OCI-LY3 (cell line): Measurements from ENCODE around the gene KAT8.
"Not testable (repeated sequence)": the region's sequence is repeated elsewhere in the genome, so short reads cannot be mapped to it uniquely, and the experiment has no call there.

Source experiments
- H2AFZ ChIP-seq: fragments of 200-600, 300-600 bp; shearing (Covaris generic); 2 replicates; pipeline ENCODE4 v1.6.0; 2014; ENCODE audit warnings: antibody characterized with exemption, low read depth, low read length
- H3K27ac ChIP-seq: fragments of 200-600, 300-600 bp; sonication (generic); 2 replicates; pipeline ENCODE4 v1.5.1; 2014; ENCODE audit warnings: mild to moderate bottlenecking, low read length, moderate library complexity, mixed read lengths
- H3K27me3 ChIP-seq: fragments of 200-600, 300-600 bp; sonication (generic); 2 replicates; pipeline ENCODE4 v1.6.1; 2014; ENCODE audit warnings: low read depth, low read length, mixed read lengths
- H3K36me3 ChIP-seq: fragments of 200-600, 300-600 bp; sonication (generic); replicated peaks from 2 replicates; pipeline ENCODE3; 2014; ENCODE audit warnings: low read depth, low read length, mixed read lengths
- H3K4me1 ChIP-seq: fragments of 300-600, 200-600 bp; sonication (generic); 2 replicates; pipeline ENCODE4 v1.6.1; 2014; ENCODE audit warnings: low read length, mixed read lengths
- H3K4me2 ChIP-seq: fragments of 200-600, 300-600 bp; sonication (generic); 2 replicates; pipeline ENCODE4 v1.6.1; 2014; ENCODE audit warnings: low read length, mixed read lengths
- H3K4me3 ChIP-seq: fragments of 300-600, 200-600 bp; sonication (generic); 2 replicates; pipeline ENCODE4 v1.5.1; 2014; ENCODE audit warnings: antibody characterized with exemption, mild to moderate bottlenecking, low read length, moderate library complexity
- H3K79me2 ChIP-seq: fragments of 300-600, 200-600 bp; shearing (Covaris generic); 2 replicates; pipeline ENCODE4 v1.6.1; 2014; ENCODE audit warnings: mild to moderate bottlenecking, low read length, mixed read lengths
- H3K9ac ChIP-seq: fragments of 300-600, 200-600 bp; shearing (Covaris generic); 2 replicates; pipeline ENCODE4 v1.6.0; 2014; ENCODE audit warnings: mild to moderate bottlenecking, low read length, moderate library complexity
- H3K9me3 ChIP-seq: fragments of 200-600, 300-600 bp; shearing (Covaris generic); 2 replicates; pipeline ENCODE4 v1.6.1; 2014; ENCODE audit warnings: low read length, mixed read lengths; ENCODE audit not compliant: insufficient read depth
- H4K20me1 ChIP-seq: fragments of 200-600, 300-600 bp; sonication (generic); 2 replicates; pipeline ENCODE4 v1.6.1; 2016; ENCODE audit warnings: low read length, mixed read lengths; ENCODE audit not compliant: insufficient read depth
- CTCF ChIP-seq: fragments of 200-600, 300-600 bp; sonication (generic); IDR thresholded peaks from 2 replicates; pipeline ENCODE4 v1.5.1; 2014; ENCODE audit warnings: antibody characterized with exemption, low read length, low read depth
- EZH2phosphoT487 ChIP-seq: fragments of 200-600 bp; shearing (Covaris generic); IDR thresholded peaks from 2 replicates; pipeline ENCODE4 v1.6.1; 2018; ENCODE audit warnings: antibody characterized with exemption, mixed run types, low read depth

The KAT8 gene

DNA sequence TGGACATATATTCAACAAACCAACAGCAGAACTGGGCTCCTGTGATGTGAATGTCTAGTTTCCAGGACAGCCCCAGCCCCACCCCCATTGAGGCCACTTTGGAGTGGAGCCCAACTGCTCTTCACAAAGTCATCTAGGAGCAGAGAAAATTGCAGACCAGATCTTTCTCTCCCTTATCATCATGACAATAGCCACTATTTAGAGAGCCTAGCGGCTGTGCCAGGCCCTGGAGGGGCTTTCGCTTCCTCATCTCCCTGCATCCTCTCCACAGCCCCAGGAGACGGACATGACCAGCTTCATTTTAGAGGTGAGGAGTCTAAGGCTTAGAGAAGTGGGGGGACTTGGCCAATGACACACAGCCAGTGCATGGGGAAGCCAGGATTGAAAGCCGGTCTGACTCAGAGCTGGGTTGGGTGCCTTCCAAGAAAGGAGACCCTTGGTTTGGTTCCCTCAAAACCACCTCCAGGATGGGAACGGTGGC lies 16.7 kb downstream of the KAT8 start:
- H3K27ac ChIP-seq, result no peak overlapping the region
- H3K9me3 ChIP-seq, result no peaks in the 10 kb centered on the region
- TF ChIP-seq CTCF (no peak), EZH2phosphoT487 (no peak)
- no peaks in the 10 kb centered on the region for H3K4me1 ChIP-seq
- no peaks in the 10 kb centered on the region for H3K79me2 ChIP-seq
- no peaks in the 10 kb centered on the region for H3K27me3 ChIP-seq
- H3K36me3 ChIP-seq, result no peaks in the 10 kb centered on the region
- H4K20me1 ChIP-seq, result no peaks in the 10 kb centered on the region
- H3K4me3 ChIP-seq, result no peak overlapping the region
- H2AFZ ChIP-seq, result no peak overlapping the region
- H3K9ac ChIP-seq, result no peak overlapping the region
- no peak overlapping the region for H3K4me2 ChIP-seq

DNA sequence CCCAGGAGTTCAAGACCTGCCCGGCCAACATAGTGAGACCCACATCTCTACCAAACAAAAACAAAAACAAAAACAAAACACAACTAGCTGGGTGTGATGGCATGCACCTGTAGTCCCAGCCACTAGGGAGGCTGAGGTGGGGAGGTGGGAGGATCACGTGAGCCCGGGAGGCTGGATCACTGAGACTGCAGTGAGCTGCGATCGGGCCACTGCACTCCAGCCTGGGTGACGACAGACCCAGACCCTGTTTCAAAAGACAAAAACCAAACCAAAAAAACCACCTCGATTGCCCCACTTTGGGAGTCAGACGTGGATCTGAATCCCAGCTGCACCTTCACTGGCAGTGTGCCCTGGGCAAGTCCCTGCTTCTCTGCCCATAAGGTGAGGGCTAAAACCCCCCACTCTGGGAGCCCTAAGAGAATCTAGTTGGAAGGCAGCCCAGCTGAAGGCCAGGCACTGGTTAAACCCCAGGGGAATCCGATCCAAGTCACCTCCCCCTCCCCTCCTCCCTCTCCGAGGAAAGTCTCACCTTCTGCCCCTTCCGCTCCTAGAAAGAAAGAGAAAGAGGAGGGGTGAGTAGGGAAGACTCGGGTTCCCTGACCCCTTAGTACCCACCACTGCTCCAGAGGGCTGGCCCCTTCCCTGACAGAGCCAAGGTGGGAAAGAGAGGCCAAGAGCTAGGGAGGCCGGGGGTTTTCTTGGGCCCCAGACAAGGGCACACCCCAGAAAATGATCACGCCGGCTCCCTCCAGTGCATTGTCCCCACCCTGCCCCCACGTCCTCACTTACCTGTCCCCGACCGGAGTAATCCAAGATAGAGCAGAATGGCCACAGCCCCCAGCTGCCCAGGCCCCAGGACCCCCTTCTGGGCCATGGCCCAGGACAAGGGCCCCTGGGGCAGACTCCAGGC lies 17.4 kb downstream of the KAT8 start:
- H3K9ac ChIP-seq, result no peak overlapping the region
- H2AFZ ChIP-seq, result no peak overlapping the region
- no peak for TF ChIP-seq EZH2phosphoT487
- no peak for TF ChIP-seq CTCF
- no peak overlapping the region for H3K4me3 ChIP-seq
- no peaks in the 10 kb centered on the region for H3K79me2 ChIP-seq
- no peaks in the 10 kb centered on the region for H4K20me1 ChIP-seq
- H3K4me2 ChIP-seq, result no peak overlapping the region
- H3K27me3 ChIP-seq, result no peaks in the 10 kb centered on the region
- no peak overlapping the region for H3K27ac ChIP-seq
- no peaks in the 10 kb centered on the region for H3K9me3 ChIP-seq
- no peaks in the 10 kb centered on the region for H3K36me3 ChIP-seq
- no peaks in the 10 kb centered on the region for H3K4me1 ChIP-seq

- Histone ChIP-seq H3K4me1 (no peaks in the 10 kb centered on the region), H3K4me2 (no peak within 1 kb of the TSS), H3K4me3 (no peak within 1 kb of the TSS), H3K9ac (no peak within 1 kb of the TSS), H3K27me3 (no peaks in the 10 kb centered on the region), H3K9me3 (no peaks in the 10 kb centered on the region), H3K79me2 (no peaks in the 10 kb centered on the region), H2AFZ (no peak within 1 kb of the TSS), H3K27ac (no peak within 1 kb of the TSS), H4K20me1 (no peaks in the 10 kb centered on the region), H3K36me3 (no peaks in the 10 kb centered on the region)
- TF ChIP-seq EZH2phosphoT487, result no peak
- TF ChIP-seq CTCF, result no peak
These were observed 18.2 kb downstream of the KAT8 start, which contains the start of gene PRSS8 for GRCh38 chr16:31135535-31136286. Gene PRSS8, minus strand, starts transcription at chr16:31135727. Its CDS starts 229 bp downstream, at chr16:31135498.

DNA sequence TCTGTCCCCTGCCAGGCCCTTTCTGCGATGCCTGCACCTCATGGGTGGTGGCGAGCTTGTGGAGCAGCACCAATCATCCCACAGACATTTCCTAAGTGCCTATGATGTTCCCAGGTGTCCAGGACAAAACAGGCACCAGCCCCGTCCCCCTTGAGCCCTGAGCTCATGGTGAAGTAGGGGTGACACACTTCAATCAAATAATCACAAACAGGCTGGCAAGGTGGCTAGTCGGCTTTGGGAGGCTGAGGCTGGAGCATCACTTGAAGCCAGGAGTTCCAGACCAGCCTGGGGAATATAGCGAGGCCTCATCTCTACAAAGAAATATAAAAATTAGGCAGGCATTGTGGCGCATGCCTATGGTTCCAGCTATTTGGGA lies 18.8 kb downstream of the KAT8 start:
- H3K27ac ChIP-seq, result no peak overlapping the region
- TF ChIP-seq CTCF, result no peak
- no peak for TF ChIP-seq EZH2phosphoT487
- H3K4me3 ChIP-seq, result no peak overlapping the region

GRCh38 chr16:31136822-31137499 lies 19.5 kb downstream of the KAT8 start:
- not testable (repeated sequence) for H3K4me1 ChIP-seq, H3K9ac ChIP-seq, H3K4me3 ChIP-seq, H3K4me2 ChIP-seq, H4K20me1 ChIP-seq, H2AFZ ChIP-seq, H3K27ac ChIP-seq, H3K9me3 ChIP-seq, H3K27me3 ChIP-seq, H3K36me3 ChIP-seq, H3K79me2 ChIP-seq

More for the DNA sequence above, 18.8 kb downstream of the KAT8 start:
- H3K4me1 ChIP-seq, result no peaks in the 10 kb centered on the region
- no peaks in the 10 kb centered on the region for H3K9me3 ChIP-seq
- H2AFZ ChIP-seq, result no peak overlapping the region
- no peaks in the 10 kb centered on the region for H3K79me2 ChIP-seq
- no peaks in the 10 kb centered on the region for H3K27me3 ChIP-seq
- H3K9ac ChIP-seq, result no peak overlapping the region
- no peaks in the 10 kb centered on the region for H4K20me1 ChIP-seq
- no peak overlapping the region for H3K4me2 ChIP-seq
- no peaks in the 10 kb centered on the region for H3K36me3 ChIP-seq
